Nephron (organoid): ENCODE measurements around the gene CSTF2.

Experiments used
- H3K27ac Mint-ChIP-seq, 3 experiments: 2 replicates each; pipeline ENCODE4 v1.8.0; 2020; ENCODE audit warnings: mixed read lengths in 3 of 3, mild to moderate bottlenecking in 2 of 3, moderate library complexity in 1 of 3
- H3K27me3 Mint-ChIP-seq: 2 replicates; pipeline ENCODE4 v1.8.0; 2021; ENCODE audit warnings: low read depth, mild to moderate bottlenecking, moderate library complexity, mixed read lengths
- H3K36me3 Mint-ChIP-seq: 2 replicates; pipeline ENCODE4 v1.8.0; 2020; ENCODE audit warnings: low read depth, mixed read lengths
- H3K4me1 Mint-ChIP-seq: 2 replicates; pipeline ENCODE4 v1.8.0; 2020; ENCODE audit warnings: mixed read lengths
- H3K4me3 Mint-ChIP-seq, 3 experiments: 2 replicates each; pipeline ENCODE4 v1.8.0; 2020; ENCODE audit warnings: mild to moderate bottlenecking in 3 of 3, mixed read lengths in 3 of 3, moderate library complexity in 2 of 3
- H3K9me3 Mint-ChIP-seq: 2 replicates; pipeline ENCODE4 v1.8.0; 2020; ENCODE audit warnings: mixed read lengths
- CTCF ChIP-seq, 3 experiments: fragments of 200-600 bp; sonication (generic); IDR thresholded peaks; one replicate each; pipeline ENCODE4 v1.5.0; 2021; ENCODE audit warnings: antibody characterized with exemption in 3 of 3; ENCODE audit not compliant: unreplicated experiment in 3 of 3

The CSTF2 gene

GRCh38 chrX:100831219-100831946 is 11.2 kb downstream of the CSTF2 start:
- no peak overlapping the region for H3K4me3 Mint-ChIP-seq
- no peak overlapping the region for H3K27ac Mint-ChIP-seq
- TF ChIP-seq CTCF (IDR thresholded peaks at IDR 0.05; ENCODE audit: unreplicated experiment in 3 of 3) = no peak
- H3K9me3 Mint-ChIP-seq = peaks cover 4% of the 10 kb centered on the region
- H3K4me1 Mint-ChIP-seq = no peaks in the 10 kb centered on the region
- H3K36me3 Mint-ChIP-seq = peaks cover 46% of the 10 kb centered on the region
- no peaks in the 10 kb centered on the region for H3K27me3 Mint-ChIP-seq

- H3K27ac Mint-ChIP-seq = no peak overlapping the region
- H3K27me3 Mint-ChIP-seq = no peaks in the 10 kb centered on the region
- no peak for TF ChIP-seq CTCF (IDR thresholded peaks at IDR 0.05; ENCODE audit: unreplicated experiment in 3 of 3)
- H3K4me3 Mint-ChIP-seq = no peak overlapping the region
- no peaks in the 10 kb centered on the region for H3K4me1 Mint-ChIP-seq
- H3K36me3 Mint-ChIP-seq = no peaks in the 10 kb centered on the region
- peaks cover 14% of the 10 kb centered on the region for H3K9me3 Mint-ChIP-seq
Measured at GRCh38 chrX:100850317-100850716, 30.1 kb downstream of the CSTF2 start.

GRCh38 chrX:100852810-100853209 is 32.6 kb downstream of the CSTF2 start:
- no peak for TF ChIP-seq CTCF (IDR thresholded peaks at IDR 0.05; ENCODE audit: unreplicated experiment in 3 of 3)
- Mint-ChIP-seq H3K36me3 (no peaks in the 10 kb centered on the region), H3K4me3 (no peak overlapping the region), H3K4me1 (no peaks in the 10 kb centered on the region), H3K27ac (no peak overlapping the region), H3K27me3 (no peaks in the 10 kb centered on the region), H3K9me3 (peaks cover 18% of the 10 kb centered on the region)

- Mint-ChIP-seq H3K27ac (no peak overlapping the region), H3K9me3 (peaks cover 5% of the 10 kb centered on the region), H3K36me3 (no peaks in the 10 kb centered on the region), H3K4me1 (no peaks in the 10 kb centered on the region), H3K4me3 (no peak overlapping the region), H3K27me3 (peaks cover 4% of the 10 kb centered on the region)
- TF ChIP-seq CTCF (IDR thresholded peaks at IDR 0.05; ENCODE audit: unreplicated experiment in 3 of 3) = no peak
Measured at GRCh38 chrX:100863326-100863864, 43.2 kb downstream of the CSTF2 start.

GRCh38 chrX:100864657-100865391 is 44.6 kb downstream of the CSTF2 start:
- H3K4me3 Mint-ChIP-seq = no peak overlapping the region
- H3K36me3 Mint-ChIP-seq = no peaks in the 10 kb centered on the region
- peaks cover 5% of the 10 kb centered on the region for H3K9me3 Mint-ChIP-seq
- peaks cover 4% of the 10 kb centered on the region for H3K27me3 Mint-ChIP-seq
- H3K4me1 Mint-ChIP-seq = no peaks in the 10 kb centered on the region
- no peak overlapping the region for H3K27ac Mint-ChIP-seq
- TF ChIP-seq CTCF (IDR thresholded peaks at IDR 0.05; ENCODE audit: unreplicated experiment in 3 of 3) = no peak
